Hepatocyte (in vitro differentiated cells): Measurements from ENCODE around the gene WNT7A. TPM values are rescaled to one million over a fixed set of nuclear protein-coding genes. Genes with fewer than 3 reads are reported as not detected.

Experiments
- DNase-seq: peaks from one replicate; pipeline ENCODE4 v3.0.0-alpha.2; 2016; ENCODE audit warnings: low spot score
- H2AFZ ChIP-seq: fragments of 200-600 bp; sonication (generic); 2 replicates; pipeline ENCODE4 v1.6.0; 2016; ENCODE audit warnings: antibody characterized with exemption, mild to moderate bottlenecking
- H3K27ac ChIP-seq: fragments of 200-600 bp; sonication (generic); 2 replicates; pipeline ENCODE4 v1.5.1; 2016; ENCODE audit warnings: mild to moderate bottlenecking
- H3K27me3 ChIP-seq: fragments of 200-600 bp; sonication (generic); 2 replicates; pipeline ENCODE4 v1.6.1; 2016
- H3K36me3 ChIP-seq: fragments of 200-600 bp; sonication (generic); replicated peaks from 2 replicates; pipeline ENCODE4 v1.5.1; 2016; ENCODE audit warnings: low read depth; ENCODE audit not compliant: insufficient read depth
- H3K4me1 ChIP-seq: fragments of 200-600 bp; sonication (generic); 2 replicates; pipeline ENCODE4 v1.5.1; 2016; ENCODE audit warnings: mild to moderate bottlenecking, moderate library complexity; ENCODE audit not compliant: insufficient read depth
- H3K4me2 ChIP-seq: fragments of 200-600 bp; sonication (generic); 2 replicates; pipeline ENCODE4 v1.6.0; 2016
- H3K4me3 ChIP-seq: fragments of 200-600 bp; sonication (generic); 2 replicates; pipeline ENCODE4 v1.5.1; 2016; ENCODE audit warnings: mild to moderate bottlenecking
- H3K79me2 ChIP-seq: fragments of 200-600 bp; sonication (generic); 2 replicates; pipeline ENCODE4 v1.6.0; 2017; ENCODE audit warnings: mild to moderate bottlenecking
- H3K9me2 ChIP-seq: fragments of 200-600 bp; sonication (generic); replicated peaks from 2 replicates; pipeline ENCODE4 v1.6.0; 2017; ENCODE audit warnings: mild to moderate bottlenecking; ENCODE audit not compliant: insufficient read depth
- H3K9me3 ChIP-seq: fragments of 200-600 bp; sonication (generic); 2 replicates; pipeline ENCODE4 v1.5.1; 2016; ENCODE audit warnings: low read depth, mild to moderate bottlenecking
- H4K20me1 ChIP-seq: fragments of 200-600 bp; sonication (generic); 2 replicates; pipeline ENCODE4 v1.6.0; 2016; ENCODE audit warnings: mild to moderate bottlenecking; ENCODE audit not compliant: insufficient read depth, poor library complexity, severe bottlenecking
- EZH2 ChIP-seq: fragments of 200-600 bp; sonication (generic); IDR thresholded peaks from 2 replicates; pipeline ENCODE4 v1.6.1; 2016; ENCODE audit warnings: antibody characterized with exemption, mild to moderate bottlenecking, borderline replicate concordance
- EZH2phosphoT487 ChIP-seq: fragments of 200-600 bp; sonication (generic); IDR thresholded peaks from one replicate; pipeline ENCODE4 v1.6.1; 2018; ENCODE audit warnings: antibody characterized with exemption, mild to moderate bottlenecking, low read depth, moderate library complexity; ENCODE audit not compliant: unreplicated experiment, severe bottlenecking
- whole genome bisulfite sequencing: methylation state at CpG from one replicate; pipeline ENCODE4 v1.1.6; 2016; ENCODE audit warnings: low lambda C conversion rate; ENCODE audit errors: missing lambda C conversion rate; 5-methylcytosine and 5-hydroxymethylcytosine counted together
- polyA plus RNA-seq: library from polyadenylated mRNA; unstranded; fragments of >200 nt; fragmentation: Nextera tagmentation; extraction: Ambion mirVana; gene quantifications from 2 replicates; pipeline ENCODE4 v1.2.1, GENCODE V29; 2016
- total RNA-seq: library from RNA; depleted of rRNA; stranded (reverse); fragments of >200 nt; gene quantifications from 2 replicates; pipeline ENCODE4 v1.2.3, GENCODE V29; 2014
- TF ChIP-seq, protein P1 (sequence below): fragments of 200-600 bp; sonication (generic); IDR thresholded peaks from 2 replicates; pipeline ENCODE4 v1.5.1; 2016; ENCODE audit warnings: antibody characterized with exemption, mild to moderate bottlenecking; ENCODE audit not compliant: poor library complexity

WNT7A gene
- total and polyA plus RNA-seq, 2 experiments from 2014 or later: 0.04 to 0.13 TPM

DNA sequence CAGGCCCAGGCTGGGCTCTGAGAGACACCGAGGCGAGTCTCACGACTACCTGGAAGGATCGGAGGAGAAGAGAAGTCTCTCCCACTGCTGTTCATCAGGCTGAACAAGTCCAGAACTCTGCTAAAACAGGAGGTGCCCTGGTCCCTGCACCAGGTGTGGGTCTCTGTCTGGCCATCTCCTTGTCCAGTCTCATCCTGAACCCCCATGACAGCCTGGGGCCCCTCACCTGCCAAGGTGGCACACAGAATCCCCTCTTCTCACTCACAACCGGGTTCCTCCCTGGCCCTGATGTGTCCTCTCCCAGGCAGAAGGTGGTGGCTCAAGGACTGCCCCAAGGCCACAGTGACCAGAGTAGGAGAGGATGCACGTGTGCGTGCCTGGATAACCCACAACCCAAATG lies 34.1 kb downstream of the WNT7A start:
- no peak overlapping the region for H3K4me3 ChIP-seq
- TF ChIP-seq EZH2phosphoT487: no peak
- no peak for TF ChIP-seq EZH2
- no peaks in the 10 kb centered on the region for H3K9me3 ChIP-seq
- WGBS: 89% methylated on average over 7 of the region's 7 CpGs
- no peak for DNase-seq
- H3K9me2 ChIP-seq: no peaks in the 10 kb centered on the region
- H3K36me3 ChIP-seq: no peaks in the 10 kb centered on the region
- peaks cover 3% of the 10 kb centered on the region for H3K27me3 ChIP-seq
- H3K27ac ChIP-seq: no peak overlapping the region
- H4K20me1 ChIP-seq: no peaks in the 10 kb centered on the region
- no peaks in the 10 kb centered on the region for H3K4me1 ChIP-seq
- H3K79me2 ChIP-seq: no peaks in the 10 kb centered on the region
- H2AFZ ChIP-seq: no peak overlapping the region
- no peak overlapping the region for H3K4me2 ChIP-seq

DNA sequence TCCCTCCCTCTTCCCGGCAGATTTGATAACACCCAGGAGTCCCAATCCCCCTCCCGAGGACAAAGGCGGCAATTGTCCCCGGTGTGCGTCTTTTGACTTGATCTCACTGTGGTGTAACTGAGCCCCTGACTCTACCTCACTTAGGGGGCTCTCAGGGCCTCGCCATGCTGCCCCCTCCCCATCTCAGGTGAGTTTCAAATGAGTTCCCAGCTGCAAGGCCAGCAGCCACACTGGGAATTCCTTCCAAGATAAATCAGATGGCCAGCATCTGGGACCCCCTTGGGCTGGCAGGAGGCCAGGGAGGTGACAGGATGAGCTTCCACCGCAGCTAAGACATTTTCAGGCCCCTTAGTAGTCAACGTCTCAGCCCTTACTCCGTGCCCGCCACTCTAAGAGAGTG lies 35.0 kb downstream of the WNT7A start:
- H3K9me2 ChIP-seq: no peaks in the 10 kb centered on the region
- H3K4me3 ChIP-seq: no peak overlapping the region
- no peaks in the 10 kb centered on the region for H3K9me3 ChIP-seq
- no peak for TF ChIP-seq EZH2
- TF ChIP-seq, protein P1, sequence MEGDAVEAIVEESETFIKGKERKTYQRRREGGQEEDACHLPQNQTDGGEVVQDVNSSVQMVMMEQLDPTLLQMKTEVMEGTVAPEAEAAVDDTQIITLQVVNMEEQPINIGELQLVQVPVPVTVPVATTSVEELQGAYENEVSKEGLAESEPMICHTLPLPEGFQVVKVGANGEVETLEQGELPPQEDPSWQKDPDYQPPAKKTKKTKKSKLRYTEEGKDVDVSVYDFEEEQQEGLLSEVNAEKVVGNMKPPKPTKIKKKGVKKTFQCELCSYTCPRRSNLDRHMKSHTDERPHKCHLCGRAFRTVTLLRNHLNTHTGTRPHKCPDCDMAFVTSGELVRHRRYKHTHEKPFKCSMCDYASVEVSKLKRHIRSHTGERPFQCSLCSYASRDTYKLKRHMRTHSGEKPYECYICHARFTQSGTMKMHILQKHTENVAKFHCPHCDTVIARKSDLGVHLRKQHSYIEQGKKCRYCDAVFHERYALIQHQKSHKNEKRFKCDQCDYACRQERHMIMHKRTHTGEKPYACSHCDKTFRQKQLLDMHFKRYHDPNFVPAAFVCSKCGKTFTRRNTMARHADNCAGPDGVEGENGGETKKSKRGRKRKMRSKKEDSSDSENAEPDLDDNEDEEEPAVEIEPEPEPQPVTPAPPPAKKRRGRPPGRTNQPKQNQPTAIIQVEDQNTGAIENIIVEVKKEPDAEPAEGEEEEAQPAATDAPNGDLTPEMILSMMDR: no peak
- TF ChIP-seq EZH2phosphoT487: no peak
- H4K20me1 ChIP-seq: no peaks in the 10 kb centered on the region
- DNase-seq: no peak
- H3K4me2 ChIP-seq: no peak overlapping the region
- H3K4me1 ChIP-seq: no peaks in the 10 kb centered on the region
- no peaks in the 10 kb centered on the region for H3K79me2 ChIP-seq
- H3K27ac ChIP-seq: no peak overlapping the region
- H3K36me3 ChIP-seq: no peaks in the 10 kb centered on the region
- peaks cover 3% of the 10 kb centered on the region for H3K27me3 ChIP-seq
- 84% methylated on average over 10 of the region's 10 CpGs for WGBS
- no peak overlapping the region for H2AFZ ChIP-seq

DNA sequence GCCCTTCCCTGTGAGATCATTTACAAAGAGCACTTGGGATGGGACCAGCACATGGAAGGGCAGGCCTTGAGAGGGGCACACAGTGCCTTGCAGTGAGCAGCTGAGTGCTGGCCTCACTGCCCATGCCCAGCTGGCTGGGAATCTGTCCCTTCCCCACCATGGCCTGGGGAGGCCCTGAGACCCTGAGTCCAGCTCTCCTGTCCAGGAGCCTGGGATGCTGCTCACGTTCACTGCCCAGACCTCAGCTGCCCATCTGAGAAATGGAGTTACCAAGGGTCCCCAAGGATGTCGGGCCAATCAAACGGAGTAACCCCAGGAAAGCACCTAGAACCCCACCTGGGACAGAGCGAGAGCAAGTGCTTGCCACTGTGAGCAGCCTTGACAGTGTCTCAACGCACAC lies 35.6 kb downstream of the WNT7A start:
- Histone ChIP-seq H3K4me2 (no peak overlapping the region), H3K4me3 (no peak overlapping the region), H3K27me3 (peaks cover 3% of the 10 kb centered on the region), H3K4me1 (no peaks in the 10 kb centered on the region), H3K9me3 (no peaks in the 10 kb centered on the region), H3K79me2 (no peaks in the 10 kb centered on the region), H3K27ac (no peak overlapping the region), H4K20me1 (no peaks in the 10 kb centered on the region), H3K9me2 (no peaks in the 10 kb centered on the region), H3K36me3 (no peaks in the 10 kb centered on the region), H2AFZ (no peak overlapping the region)
- TF ChIP-seq, protein P1: no peak
- TF ChIP-seq EZH2: no peak
- no peak for TF ChIP-seq EZH2phosphoT487
- no peak for DNase-seq
- 96% methylated on average over 5 of the region's 5 CpGs for WGBS

DNA sequence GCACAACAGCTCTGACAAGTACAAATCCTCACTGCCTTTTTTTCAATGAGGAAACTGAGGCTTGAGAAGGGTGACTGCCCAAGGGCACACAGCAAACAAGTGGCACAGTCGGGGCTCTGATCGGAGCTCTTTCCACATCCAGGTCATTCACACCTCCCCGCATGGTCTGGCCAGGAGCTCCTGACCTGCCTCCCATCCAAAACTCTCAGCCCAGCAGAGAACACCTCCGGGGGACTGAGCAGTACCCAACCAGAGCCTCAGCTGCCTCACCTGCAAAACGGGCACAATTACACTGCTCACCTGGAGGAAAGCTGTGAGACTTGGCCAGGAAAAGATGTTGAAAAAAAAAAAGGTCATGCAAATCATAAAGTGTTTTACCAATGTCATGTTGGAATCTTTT lies 36.5 kb downstream of the WNT7A start:
- 93% methylated on average over 5 of the region's 5 CpGs for WGBS

More for the DNA sequence above, 36.5 kb downstream of the WNT7A start:
- Histone ChIP-seq H3K4me2 (no peak overlapping the region), H3K79me2 (no peaks in the 10 kb centered on the region), H3K27ac (no peak overlapping the region), H3K27me3 (peaks cover 3% of the 10 kb centered on the region), H4K20me1 (no peaks in the 10 kb centered on the region), H3K9me2 (no peaks in the 10 kb centered on the region), H2AFZ (no peak overlapping the region), H3K9me3 (no peaks in the 10 kb centered on the region), H3K4me1 (no peaks in the 10 kb centered on the region), H3K36me3 (no peaks in the 10 kb centered on the region), H3K4me3 (no peak overlapping the region)
- no peak for DNase-seq
- TF ChIP-seq, protein P1: no peak
- TF ChIP-seq EZH2phosphoT487: no peak
- no peak for TF ChIP-seq EZH2
